Measurements from ENCODE around the gene JAGN1.
"Not testable (repeated sequence)": the region's sequence is repeated elsewhere in the genome, so short reads cannot be mapped to it uniquely, and the experiment has no call there.

JAGN1 gene

DNA sequence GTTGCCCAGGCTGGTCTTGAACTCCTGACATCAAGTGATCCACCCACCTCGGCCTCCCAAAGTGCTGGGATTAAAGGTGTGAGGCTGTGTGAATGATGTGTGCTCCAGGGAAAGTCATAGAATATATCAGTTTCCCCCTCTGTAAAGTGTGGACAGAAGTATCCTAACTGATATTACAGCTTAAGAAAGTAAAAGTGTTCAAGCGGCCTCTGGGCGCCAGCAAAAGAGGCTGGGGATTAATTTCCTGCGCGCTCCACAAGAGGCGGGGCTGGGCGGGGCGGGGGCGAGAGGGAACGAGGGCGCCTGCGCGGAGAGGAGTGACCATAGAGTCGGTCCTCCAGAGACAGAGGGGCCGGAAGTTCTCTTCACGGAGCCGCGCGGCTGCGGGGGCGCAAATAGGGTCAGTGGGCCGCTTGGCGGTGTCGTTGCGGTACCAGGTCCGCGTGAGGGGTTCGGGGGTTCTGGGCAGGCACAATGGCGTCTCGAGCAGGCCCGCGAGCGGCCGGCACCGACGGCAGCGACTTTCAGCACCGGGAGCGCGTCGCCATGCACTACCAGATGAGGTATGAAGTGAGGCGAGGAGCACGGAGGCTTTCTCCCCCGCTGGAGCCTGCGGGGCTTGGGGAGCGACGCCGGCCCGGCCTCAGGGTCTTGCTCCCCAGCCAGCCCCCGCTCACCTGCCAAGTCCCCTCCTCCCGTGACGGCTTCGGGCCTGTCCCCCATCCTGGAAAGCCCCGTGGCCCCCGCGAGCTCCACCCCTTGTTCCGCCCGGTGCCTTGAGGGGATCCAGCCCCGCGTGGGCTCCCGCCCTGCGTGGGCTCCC is at the start of gene JAGN1:
TSS of gene JAGN1 (plus strand) at position 362 of the 823 bp plus-strand sequence. CDS start at position 475, 113 bp downstream.
- DNase-seq: peak; percentile 46

DNA sequence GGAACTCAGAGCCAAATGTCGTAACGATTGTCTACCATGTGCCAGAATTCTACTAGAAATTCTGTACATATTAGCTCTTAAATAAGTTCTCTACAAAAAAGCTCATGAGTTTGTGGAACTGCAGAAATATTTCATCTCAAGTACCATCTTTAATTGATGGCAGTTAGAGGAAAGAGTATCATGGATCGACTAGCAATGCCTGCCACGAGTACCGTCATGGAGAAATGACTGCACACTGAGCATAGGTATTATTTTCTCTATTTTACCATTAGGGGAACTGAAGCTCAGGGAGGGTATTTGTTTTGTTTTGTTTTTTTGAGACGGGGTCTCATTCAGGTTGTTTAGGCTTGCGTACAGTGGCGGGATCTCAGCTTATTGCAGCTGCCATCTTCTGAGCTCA is 49.4 kb upstream of the JAGN1 start:
- DNase-seq: no peak

DNA sequence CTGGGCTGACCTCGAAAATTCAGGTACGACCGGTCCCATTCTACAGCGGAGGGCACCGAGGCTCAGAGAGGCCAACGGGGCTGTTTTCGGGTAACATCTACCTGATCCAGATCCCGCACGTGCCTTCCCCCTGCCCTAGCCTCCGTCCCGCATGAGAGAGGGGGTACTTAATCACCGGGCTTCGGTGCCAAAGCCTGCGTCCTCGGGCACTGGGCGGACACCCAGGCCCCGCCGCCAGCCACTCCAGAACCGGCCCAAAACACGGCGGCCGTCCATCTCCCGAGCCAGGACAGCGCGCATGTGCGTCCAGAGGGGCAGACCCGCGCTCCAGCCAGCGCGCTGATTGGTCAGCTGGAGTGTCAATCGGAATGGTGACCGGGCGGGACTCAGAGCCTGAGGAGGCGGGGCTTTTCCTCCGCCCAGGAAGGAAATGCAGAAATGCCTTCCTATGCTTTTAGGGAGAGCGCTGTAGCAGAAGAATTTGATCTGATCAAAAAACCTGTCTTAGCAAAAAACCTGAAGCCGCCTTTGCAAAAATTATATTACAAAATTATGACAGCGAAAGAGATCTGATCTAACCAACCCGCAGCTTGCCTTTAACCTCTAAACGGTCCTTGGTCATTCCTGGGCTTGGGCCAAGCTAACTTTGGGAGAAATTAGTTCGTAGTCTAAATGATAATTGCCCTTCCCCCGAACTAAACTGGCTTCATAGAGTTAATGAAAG is 46.5 kb upstream of the JAGN1 start, which contains the start of gene RPUSD3:
TSS of gene RPUSD3 (minus strand) at position 294 of the 724 bp plus-strand sequence. CDS start at position 276, 18 bp downstream.
- DNase-seq: peak; percentile 67

DNA sequence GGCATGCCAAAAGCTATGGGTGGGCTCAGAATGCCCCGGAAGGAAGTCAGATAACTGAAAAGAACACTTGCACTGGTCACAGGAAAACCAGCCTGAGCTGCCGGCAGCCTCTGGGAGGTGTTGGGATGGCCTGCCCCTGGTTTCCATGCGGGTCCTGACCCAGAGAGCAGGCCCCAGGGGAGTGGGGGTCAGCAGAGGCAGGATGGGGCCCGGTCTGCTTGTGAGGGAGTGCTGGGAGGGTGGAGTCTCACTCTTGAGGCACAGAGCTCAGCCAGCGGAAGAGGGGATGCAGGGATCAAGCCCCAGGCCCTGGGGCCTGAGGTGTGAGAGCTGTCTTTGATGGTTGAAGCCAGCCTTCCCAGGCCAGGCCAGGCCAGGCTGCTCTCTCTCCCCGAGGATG is 44.2 kb upstream of the JAGN1 start:
- DNase-seq: no peak

DNA sequence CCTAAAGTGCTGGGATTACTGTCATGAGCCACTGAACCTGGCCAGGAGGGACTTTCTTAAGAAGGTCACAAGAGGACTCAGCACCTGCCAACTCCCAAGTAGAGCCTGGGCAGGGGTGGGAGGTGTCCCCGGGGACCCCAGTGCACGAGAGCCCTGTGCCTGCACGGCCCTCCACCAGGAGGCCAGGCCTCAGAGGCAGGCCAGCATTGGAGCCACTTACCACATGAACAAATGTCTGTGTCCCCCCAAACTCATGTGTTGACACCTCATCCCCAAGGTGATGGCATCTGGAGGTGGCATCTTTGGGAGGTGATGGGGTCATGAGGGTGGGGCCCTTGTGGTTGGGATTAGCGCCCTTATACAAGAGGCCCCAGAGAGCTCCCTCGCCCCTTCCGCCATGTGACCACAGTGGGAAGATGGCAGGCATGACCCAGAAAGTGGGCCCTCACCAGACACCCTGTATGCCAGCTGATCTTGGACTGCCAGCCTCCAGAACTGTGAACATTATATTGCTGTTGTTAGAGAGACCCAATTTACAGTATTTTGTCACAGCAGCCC is 43.4 kb upstream of the JAGN1 start:
- DNase-seq: no peak

DNA sequence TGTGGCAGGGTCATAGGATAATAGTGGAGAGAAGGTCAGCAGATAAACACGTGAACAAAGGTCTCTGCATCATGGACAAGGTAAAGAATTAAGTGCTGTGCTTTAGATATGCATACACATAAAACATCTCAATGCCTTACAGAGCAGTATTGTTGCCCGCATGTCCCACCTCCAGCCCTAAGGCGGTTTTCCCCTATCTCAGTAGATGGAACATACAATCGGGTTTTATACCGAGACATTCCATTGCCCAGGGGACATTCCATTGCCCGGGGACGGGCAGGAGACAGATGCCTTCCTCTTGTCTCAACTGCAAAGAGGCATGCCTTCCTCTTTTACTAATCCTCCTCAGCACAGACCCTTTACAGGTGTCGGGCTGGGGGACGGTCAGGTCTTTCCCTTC is 42.5 kb upstream of the JAGN1 start:
- not testable (repeated sequence) for DNase-seq

DNA sequence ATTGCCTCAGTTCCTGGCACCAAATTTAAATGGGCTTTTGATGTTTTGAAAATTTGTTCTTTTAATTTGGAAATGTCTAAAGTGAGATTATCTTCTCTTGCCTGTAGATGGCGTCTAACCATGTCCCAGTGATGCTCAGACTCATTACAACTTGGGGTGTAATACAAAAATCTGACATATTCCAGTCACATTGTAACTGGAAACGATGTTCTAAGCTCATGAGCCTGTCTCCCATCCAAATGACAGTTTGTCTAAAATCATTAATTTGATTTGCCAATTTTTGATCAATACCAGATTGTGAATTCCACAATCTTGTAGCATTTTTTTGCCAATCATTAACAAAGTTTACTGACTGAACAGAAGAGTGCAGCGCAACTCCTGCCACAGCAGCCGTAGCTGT is 41.5 kb upstream of the JAGN1 start:
- DNase-seq: not testable (repeated sequence)

DNA sequence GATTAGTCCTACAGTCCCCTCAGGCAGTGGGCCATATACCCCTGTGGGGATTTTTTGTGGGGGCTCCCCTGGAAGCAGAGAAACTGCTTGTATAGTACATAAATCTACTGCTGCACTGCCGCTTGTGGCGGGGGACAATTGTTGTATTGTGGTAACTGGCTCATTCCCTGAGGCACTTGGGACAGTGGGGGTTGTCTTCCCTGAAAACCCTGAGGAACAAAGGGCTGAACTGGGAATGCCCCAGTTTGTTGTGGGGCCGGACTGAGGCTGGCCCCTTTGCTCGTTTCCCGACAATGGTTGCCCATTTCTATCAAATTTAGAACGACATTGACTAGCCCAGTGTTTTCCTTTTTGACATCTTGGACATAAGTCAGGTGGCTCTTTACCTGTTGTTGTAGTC is 39.0 kb upstream of the JAGN1 start:
- DNase-seq: not testable (repeated sequence)

DNA sequence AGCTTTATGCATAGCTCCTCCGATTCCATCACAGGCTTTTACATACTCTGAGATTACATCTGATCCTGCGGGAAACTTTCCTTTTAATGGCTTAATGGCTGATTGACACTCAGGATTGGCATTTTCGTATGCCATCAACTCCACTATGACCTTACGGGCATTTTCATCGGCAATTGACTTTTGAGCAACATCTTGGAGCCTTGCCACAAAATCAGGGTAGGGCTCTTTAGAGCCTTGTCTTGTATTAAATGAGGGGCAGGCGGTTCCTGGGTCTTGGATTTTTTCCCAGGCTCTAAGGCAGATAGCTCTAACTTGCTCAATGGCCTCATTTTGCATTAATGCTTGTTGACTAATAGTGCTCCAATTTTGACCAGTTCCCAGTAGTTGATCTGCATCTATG is 38.5 kb upstream of the JAGN1 start:
- not testable (repeated sequence) for DNase-seq

DNA sequence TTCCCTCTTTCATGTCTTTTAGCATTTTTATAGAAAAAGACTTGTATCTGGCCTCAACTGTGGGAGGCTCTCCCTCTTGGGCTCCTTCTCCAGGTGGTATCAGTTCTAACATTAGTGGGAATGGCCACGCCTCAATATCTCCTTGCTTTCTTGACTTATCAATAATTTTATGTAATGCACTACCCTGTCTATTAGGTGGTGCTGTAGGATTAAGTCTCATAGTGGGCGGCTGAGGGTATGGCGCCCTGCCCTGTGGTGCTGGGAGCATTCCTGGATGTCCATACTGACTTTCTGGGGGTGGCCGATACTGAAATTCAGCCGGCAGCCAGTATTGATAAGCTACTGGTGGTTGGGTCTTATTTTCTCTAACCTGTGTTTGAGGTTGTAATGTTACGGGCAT is 37.9 kb upstream of the JAGN1 start:
- no peak for DNase-seq

DNA sequence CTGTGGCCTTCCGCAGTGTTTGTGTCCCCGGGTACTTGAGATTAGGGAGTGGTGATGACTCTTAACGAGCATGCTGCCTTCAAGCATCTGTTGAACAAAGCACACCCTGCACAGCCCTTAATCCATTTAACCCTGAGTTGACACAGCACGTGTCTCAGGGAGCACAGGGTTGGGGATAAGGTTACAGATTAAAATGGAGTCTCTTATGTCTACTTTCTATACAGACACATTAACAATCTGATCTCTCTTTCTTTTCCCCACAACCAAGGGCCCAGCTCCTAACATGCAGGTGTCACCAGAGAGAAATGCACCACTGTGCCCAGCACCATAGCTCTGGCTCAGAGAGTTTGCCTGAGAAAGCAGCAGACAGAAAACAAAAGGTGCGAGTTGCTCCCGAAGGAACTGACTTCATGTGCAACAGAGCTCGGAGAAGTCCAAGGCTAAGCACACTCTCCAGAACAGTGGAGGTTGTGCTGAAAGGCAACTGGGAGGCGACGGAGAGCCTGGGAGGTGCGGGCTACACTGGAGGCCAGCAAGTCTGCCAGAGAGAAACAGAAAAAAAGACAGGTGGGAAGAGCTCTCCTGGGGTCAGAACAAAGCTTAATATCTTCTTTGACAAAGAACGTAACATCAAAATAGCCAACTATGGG is 36.0 kb upstream of the JAGN1 start:
- DNase-seq: peak; percentile 3

DNA sequence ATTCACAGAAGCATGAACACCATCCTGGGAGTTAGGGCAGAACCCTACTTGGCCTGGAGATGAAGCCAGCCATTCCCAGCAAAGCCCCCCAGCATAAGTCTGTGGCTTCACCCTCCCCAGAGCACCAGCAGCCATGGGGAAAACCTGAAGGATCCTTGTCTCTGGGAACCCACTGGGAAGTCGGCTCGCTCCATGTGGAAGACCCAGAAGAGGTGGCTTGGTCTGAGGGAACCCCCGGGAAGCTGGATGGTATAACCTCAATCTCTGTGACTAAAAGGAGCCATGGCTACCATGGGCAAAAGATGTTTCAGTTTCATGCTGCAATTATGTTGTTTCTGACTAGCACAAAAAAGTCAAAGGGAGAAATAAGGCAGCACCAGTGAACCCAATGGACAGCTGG is 34.8 kb upstream of the JAGN1 start:
- DNase-seq: no peak

DNA sequence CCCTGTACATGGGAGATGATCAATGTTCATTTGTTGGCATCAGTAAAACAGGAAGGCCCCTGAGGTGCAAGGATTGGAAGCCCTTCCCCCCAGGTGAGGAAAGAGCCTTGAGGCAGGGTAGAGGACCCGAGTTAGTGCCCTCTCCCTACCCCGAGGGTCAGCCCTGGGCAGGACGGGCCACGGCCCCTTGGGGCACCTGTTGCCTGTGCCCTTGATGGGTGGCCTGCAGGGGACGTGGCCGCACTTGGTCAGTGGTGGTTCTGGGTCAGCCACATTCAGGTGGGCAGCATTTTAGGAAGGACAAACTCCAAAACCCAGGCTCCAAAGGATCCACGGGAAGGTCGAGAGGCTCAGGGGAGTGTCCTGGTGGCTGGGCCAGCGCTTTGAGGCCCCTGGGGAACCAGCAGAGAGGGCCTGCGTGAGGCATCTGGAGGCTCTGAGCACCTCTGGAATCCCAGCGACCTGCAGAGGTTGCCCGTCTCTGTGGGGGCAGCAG is 30.8 kb upstream of the JAGN1 start:
- no peak for DNase-seq

DNA sequence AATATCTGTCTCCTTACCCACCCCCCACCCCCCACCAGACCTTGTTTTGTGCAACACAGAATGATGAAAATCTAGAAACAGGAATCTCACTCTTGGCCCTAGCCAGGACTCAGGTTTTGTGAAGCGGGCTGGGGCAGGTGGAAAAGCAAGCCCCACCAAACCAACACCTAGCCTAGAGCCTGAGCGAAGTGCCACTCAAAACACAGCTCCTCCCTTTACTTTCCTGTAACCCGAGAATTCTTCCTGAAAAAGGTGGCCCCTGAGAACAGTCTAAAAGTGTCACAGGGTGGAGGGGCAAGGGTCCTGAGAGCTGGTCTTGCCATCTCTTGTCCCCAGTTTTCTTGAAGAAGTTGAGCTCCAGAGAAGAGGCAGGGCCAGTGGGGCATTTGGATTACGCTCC is 29.2 kb upstream of the JAGN1 start:
- no peak for DNase-seq

DNA sequence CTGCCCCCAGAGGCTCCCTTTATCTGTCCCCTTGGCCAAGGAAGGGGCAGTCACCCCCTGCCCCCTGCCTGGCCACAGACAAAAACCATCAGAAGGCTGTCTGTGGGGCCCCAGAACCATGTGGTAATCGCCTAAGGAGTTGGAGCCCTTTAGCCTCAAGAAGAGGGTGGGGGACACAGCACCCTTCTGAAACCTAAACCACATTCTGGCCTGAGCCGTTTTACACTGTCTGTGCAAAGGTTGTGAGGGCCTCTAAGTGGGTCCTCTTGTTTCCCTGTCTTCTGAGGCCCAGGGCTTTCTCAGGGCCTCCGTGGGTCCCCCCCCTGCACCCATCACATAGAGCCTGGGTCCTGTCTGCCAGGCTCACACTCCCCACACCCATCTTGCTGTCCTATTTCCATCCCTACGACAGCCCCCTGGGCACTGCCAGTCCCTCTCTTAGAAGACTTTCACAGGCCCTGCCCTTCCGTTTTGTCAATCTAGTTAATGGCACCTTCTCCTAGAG is 28.7 kb upstream of the JAGN1 start:
- DNase-seq: no peak

DNA sequence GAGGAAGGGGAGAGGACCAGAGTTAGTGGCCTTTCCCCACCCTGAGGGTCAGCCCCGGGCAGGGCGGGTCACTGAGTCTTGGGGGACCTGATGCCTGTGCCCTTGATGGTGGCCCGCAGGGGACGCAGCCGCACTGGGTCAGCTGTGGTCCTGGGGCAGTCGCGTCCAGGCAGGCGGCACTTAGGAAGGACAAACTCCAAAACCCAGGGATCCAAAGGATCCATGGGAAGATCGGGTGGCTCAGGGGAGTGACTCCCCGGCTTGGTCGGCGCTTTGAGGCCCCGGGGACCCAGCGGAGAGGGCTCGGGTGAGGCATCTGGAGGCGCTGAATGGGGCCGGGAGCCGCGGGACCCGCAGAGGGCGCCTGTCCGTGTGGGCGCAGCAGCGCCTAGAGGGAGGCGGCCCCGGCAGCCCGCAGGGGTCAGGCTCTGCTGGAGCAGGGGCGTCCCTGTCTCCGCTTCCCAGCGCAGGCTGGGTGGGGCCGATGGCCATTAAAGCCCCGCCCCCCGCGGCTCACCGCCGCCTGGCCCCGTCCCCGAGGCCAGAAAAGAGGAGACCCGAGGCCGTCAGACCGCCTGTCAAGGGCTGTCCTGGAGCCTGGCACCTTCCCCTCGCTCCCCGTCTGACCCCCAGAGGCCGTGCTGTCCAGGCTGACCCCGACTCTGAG is 27.9 kb upstream of the JAGN1 start:
- DNase-seq: no peak

DNA sequence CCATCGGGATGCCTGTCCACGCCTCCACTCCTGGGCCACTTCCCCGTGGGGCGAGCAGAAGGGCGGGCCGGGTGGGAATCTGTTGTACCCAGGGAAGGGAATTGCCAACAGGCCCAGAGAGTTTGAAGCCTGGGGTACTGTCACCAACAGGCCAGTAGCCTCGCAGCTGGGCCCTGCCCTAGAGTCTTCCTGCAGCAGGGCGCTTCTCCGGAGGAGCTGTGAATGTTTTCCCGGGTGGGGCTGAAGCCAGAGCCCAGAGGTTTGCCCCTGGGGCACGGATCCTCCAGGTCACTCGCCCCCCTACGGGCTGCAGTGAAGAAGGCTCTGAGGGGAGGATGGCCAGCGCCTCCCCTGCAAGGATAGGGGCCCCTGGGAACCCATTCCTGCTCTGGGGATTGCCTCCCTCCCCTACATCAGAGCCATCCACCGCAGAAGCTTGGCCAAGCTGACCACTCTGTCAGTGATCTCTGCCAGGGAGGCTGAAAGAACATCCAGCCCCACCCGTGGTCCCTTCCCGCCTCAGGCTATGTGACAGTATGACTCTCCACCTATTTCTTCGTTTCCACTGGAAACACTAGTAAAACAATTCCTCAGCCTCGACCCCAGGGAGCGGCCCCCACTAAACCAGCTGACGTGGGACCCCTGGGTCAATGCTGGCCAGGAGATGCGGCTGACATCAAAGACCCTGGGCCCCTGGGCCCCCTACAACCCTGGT is 27.2 kb upstream of the JAGN1 start:
- DNase-seq: no peak

DNA sequence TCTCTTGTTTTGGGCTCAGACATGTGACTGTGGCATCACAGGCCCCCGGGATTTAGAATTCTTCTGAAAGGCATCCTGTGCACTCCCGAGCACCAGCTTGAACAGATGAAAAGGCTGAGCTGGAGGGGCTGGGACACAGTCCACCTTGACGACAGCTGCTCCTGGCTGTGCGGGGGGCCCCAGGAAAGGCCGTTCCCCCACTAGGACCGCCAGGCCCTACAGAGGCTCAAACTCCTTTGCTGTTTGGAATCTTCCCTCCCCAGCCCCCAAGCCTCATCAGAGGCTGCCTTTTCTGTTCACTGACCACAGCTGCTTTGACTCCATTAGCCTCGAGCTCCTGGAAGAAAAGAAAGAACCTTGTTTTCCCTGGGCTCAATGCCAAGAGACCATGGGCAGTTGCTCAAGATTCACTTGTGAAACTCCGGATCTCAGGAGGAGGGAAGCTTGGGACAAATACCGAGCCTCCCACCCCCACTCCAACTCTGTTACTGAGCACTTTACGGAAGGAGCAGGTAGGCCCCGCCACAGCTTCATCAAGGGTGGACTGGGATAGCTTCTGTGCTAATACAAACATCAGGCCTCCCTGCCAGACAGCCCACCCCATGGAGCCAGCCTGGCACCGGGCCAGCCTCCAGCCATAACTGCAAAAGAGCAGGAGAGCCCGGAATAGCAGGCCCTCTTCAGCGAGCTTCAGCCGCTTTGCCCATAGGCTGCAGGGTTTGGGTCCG is 26.0 kb upstream of the JAGN1 start:
- DNase-seq: peak; percentile 11

DNA sequence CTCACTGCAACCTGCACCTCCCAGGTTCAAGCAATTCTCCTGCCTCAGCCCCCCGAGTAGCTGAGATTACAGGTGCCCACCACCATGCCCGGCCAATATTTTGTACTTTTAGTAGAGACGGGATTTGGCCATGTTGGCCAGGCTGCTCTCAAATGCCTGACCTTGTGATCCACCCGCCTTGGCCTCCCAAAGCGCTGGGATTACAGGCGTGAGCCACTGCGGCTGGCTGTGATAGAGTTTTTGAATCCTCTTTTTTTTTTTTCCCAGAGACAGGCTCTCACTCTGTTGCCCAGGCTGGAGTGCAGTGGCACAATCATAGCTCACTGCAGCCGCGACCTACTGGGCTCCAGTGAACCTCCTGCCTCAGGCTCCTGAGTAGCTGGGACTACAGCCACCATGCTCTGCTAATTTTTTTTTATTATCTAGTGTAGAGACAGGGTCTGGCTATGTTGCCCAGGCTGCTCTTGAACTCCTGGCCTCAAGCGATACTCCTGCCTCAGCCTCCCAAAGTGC is 25.2 kb upstream of the JAGN1 start:
- not testable (repeated sequence) for DNase-seq

DNA sequence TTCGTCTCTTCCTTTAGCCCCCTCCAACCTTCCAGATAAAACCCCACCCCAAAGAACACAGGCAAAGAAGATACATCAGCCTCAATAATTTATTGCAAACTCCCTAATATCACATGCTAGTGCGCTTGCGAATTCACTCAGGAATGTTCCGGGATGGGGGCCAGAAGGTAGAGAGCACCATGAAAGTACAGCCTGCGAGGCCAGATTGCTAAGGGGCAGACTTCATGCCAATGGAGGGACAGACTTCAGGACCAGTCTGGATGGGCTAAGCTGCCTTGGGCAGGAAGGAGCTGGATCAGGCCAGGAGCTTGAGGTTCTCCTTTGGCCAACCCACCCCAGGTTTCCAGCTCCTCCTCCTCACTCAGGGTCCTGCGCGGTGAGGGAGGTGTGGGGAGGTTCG is 23.8 kb upstream of the JAGN1 start:
- no peak for DNase-seq

DNA sequence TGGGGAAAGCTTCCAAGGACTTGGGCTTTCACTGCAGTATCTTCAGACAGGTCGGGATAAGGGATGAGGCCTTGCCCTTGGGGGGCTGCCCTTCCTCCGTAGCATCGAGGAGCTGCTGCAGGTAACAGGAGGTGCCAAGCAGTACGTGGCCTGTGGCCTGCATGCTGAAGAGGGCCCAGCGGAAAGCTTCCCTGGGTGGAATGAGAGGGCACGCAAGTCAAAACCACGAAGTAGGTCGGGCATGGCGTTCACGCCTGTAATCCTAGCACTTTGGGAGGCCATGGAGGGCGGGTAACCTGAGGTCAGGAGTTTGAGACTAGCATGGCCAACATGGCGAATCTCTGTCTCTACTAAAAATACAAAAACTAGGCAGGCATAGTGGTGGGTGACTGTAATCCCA is 23.3 kb upstream of the JAGN1 start:
- DNase-seq: no peak
